HCT116 (cell line): ENCODE results near the gene STIMATE. TPM values are rescaled to one million over a fixed set of nuclear protein-coding genes. Genes with fewer than 3 reads are reported as not detected.

Source experiments
- ATAC-seq: fragments of 200-7000 bp; cut with Tn5 transposase; 2 replicates; pipeline ENCODE4 v1.9.1; 2020; ENCODE audit warnings: mild to moderate bottlenecking, moderate library complexity
- BruUV-seq: library from RNA; stranded (reverse); fragments of 400-500 nt; replicated peaks from 2 replicates; lab custom pipeline; 2021; lab: Mats Ljungman, UMichigan
- CTCF ChIA-PET: fragments of 300-600 bp; sonication (Branson Sonifier 250); formaldehyde crosslinking; loops from one replicate; lab custom pipeline; 2021; ENCODE audit warnings: antibody characterized with exemption; lab: Charles Lee
- POLR2A ChIA-PET: fragments of 300-600, 350-600 bp; sonication (Branson Sonifier 250); formaldehyde crosslinking; loops from one replicate; lab custom pipeline; 2021; ENCODE audit warnings: antibody characterized with exemption; lab: Charles Lee
- RAD21 ChIA-PET, 2 experiments: fragments of 300-600 bp; sonication (Branson Sonifier 250); formaldehyde crosslinking; loops; one replicate each; lab custom pipeline; 2023; ENCODE audit warnings: low total read pairs in 2 of 2; ENCODE audit not compliant: uncharacterized antibody in 2 of 2, unreplicated experiment in 2 of 2, low non-redundant PET in 1 of 2; lab: Charles Lee
- DNase-seq: peaks from one replicate; pipeline ENCODE4 v3.0.0-alpha.2; 2010; ENCODE audit warnings: low read depth, low spot score
- H2AFZ ChIP-seq: fragments of 200-600 bp; shearing (Covaris generic), sonication (generic); 2 replicates; pipeline ENCODE4 v1.6.1; 2017; ENCODE audit warnings: low read depth, mixed run types, mixed read lengths, antibody characterized with exemption, low read length; ENCODE audit not compliant: poor library complexity, severe bottlenecking
- H3K27ac ChIP-seq: 2 replicates; pipeline ENCODE4 v1.5.1; 2012; ENCODE audit warnings: low read depth, low read length
- H3K27me3 ChIP-seq: fragments of 200-600 bp; sonication (generic); 2 replicates; pipeline ENCODE4 v1.6.1; 2016; ENCODE audit warnings: mixed run types, low read length, mixed read lengths; ENCODE audit not compliant: insufficient read depth
- H3K36me3 ChIP-seq, 2 experiments: fragments of 200-500 bp in 1 of 2; fragments of 200-600 bp in 1 of 2; sonication (Bioruptor generic) in 1 of 2; sonication (generic) in 1 of 2; 2 replicates each; pipeline versions ENCODE4 v1.5.1 to v1.6.1; 2014 to 2016; ENCODE audit warnings: low read length in 2 of 2, inconsistent platforms in 1 of 2, mixed read lengths in 1 of 2, mixed run types in 1 of 2; ENCODE audit not compliant: insufficient read depth in 2 of 2, control insufficient read depth in 1 of 2
- H3K4me1 ChIP-seq, 2 experiments: fragments of 200-600 bp in 1 of 2; sonication (generic) in 1 of 2; 2 replicates each; pipeline versions ENCODE4 v1.5.1 to v1.6.1; 2012 to 2017; ENCODE audit warnings: low read length in 2 of 2, inconsistent platforms in 1 of 2, mild to moderate bottlenecking in 1 of 2, mixed read lengths in 1 of 2, mixed run types in 1 of 2, moderate library complexity in 1 of 2; ENCODE audit not compliant: insufficient read depth in 2 of 2, control insufficient read depth in 1 of 2
- H3K4me2 ChIP-seq: fragments of 200-600 bp; sonication (generic); 2 replicates; pipeline ENCODE4 v1.6.1; 2017; ENCODE audit warnings: mixed run types, low read length, mixed read lengths
- H3K4me3 ChIP-seq, 2 experiments: fragments of 200-600 bp in 1 of 2; sonication (generic) in 1 of 2; replicated peaks in 1 of 2; 2 replicates each; pipeline ENCODE4 v1.5.1; 2011 to 2016; ENCODE audit warnings: low read length in 2 of 2, control low read depth in 1 of 2, low read depth in 1 of 2, mild to moderate bottlenecking in 1 of 2, mixed read lengths in 1 of 2, mixed run types in 1 of 2
- H3K79me2 ChIP-seq: fragments of 200-600 bp; sonication (generic); 2 replicates; pipeline ENCODE4 v1.6.1; 2017; ENCODE audit warnings: mild to moderate bottlenecking, mixed run types, low read length, moderate library complexity, mixed read lengths; ENCODE audit not compliant: insufficient read depth
- H3K9ac ChIP-seq: fragments of 200-600 bp; sonication (generic); 2 replicates; pipeline ENCODE4 v1.6.1; 2016; ENCODE audit warnings: low read length, mixed read lengths
- H3K9me2 ChIP-seq: fragments of 200-600 bp; sonication (generic), shearing (Covaris generic); 2 replicates; pipeline ENCODE4 v1.6.1; 2017; ENCODE audit warnings: mixed run types, mild to moderate bottlenecking, moderate library complexity; ENCODE audit not compliant: insufficient read depth
- H3K9me3 ChIP-seq, 2 experiments: fragments of 200-500 bp in 1 of 2; fragments of 200-600 bp in 1 of 2; sonication (Bioruptor generic) in 1 of 2; sonication (generic) in 1 of 2; 2 replicates each; pipeline ENCODE4 v1.6.1; 2014 to 2017; ENCODE audit warnings: low read length in 2 of 2, mixed read lengths in 2 of 2, inconsistent platforms in 1 of 2, low read depth in 1 of 2, mild to moderate bottlenecking in 1 of 2, mixed run types in 1 of 2, moderate library complexity in 1 of 2; ENCODE audit not compliant: control insufficient read depth in 1 of 2, insufficient read depth in 1 of 2
- H4K20me1 ChIP-seq: fragments of 200-600 bp; sonication (generic), shearing (Covaris generic); 2 replicates; pipeline ENCODE4 v1.6.1; 2017; ENCODE audit warnings: mixed run types, mild to moderate bottlenecking, moderate library complexity; ENCODE audit not compliant: insufficient read depth
- CBX3 ChIP-seq: IDR thresholded peaks from 2 replicates; pipeline ENCODE4 v1.6.1; 2012; ENCODE audit warnings: low read depth
- EGR1 ChIP-seq: IDR thresholded peaks from 2 replicates; pipeline ENCODE4 v1.6.1; 2012; ENCODE audit warnings: low read depth
- ELF1 ChIP-seq: IDR thresholded peaks from 2 replicates; pipeline ENCODE4 v1.6.1; 2012; ENCODE audit warnings: low read depth, borderline replicate concordance
- EZH2phosphoT487 ChIP-seq: fragments of 200-600 bp; IDR thresholded peaks from 2 replicates; pipeline ENCODE4 v1.6.1; 2018; ENCODE audit warnings: antibody characterized with exemption, borderline replicate concordance
- FOSL1 ChIP-seq: IDR thresholded peaks from 2 replicates; pipeline ENCODE4 v1.6.1; 2012; ENCODE audit warnings: low read depth
- POLR2A ChIP-seq: IDR thresholded peaks from 2 replicates; pipeline ENCODE4 v1.7.0; 2011; ENCODE audit warnings: borderline replicate concordance; ENCODE audit not compliant: insufficient read depth, insufficient read length; ENCODE audit errors: extremely low read depth
- POLR2AphosphoS5 ChIP-seq: IDR thresholded peaks from 2 replicates; pipeline ENCODE4 v1.6.1; 2011; ENCODE audit warnings: mild to moderate bottlenecking, low read depth, low read length, moderate library complexity
- RAD21 ChIP-seq: IDR thresholded peaks from 2 replicates; pipeline ENCODE4 v1.6.1; 2012; ENCODE audit warnings: low read depth, mild to moderate bottlenecking
- YY1 ChIP-seq: IDR thresholded peaks from 2 replicates; pipeline ENCODE4 v1.6.1; 2011; ENCODE audit warnings: low read length, low read depth, moderate library complexity, mild to moderate bottlenecking; ENCODE audit not compliant: insufficient replicate concordance; ENCODE audit errors: extremely low read depth
- ZFX ChIP-seq: fragments of 450-650 bp; IDR thresholded peaks from 2 replicates; pipeline ENCODE4 v1.6.1; 2017
- intact Hi-C: fragments of 100-400 bp; cut with micrococcal nuclease; formaldehyde crosslinking; loops from 2 replicates; pipeline ENCODE4 v1.10.0; 2022
- total RNA-seq: library from RNA; stranded (reverse); gene quantifications from one replicate; pipeline ENCODE4 v1.2.1, GENCODE V29; 2021; ENCODE audit not compliant: unreplicated experiment
- TF ChIP-seq, protein P1 (sequence below): IDR thresholded peaks from 2 replicates; pipeline ENCODE4 v1.6.1; 2012
- TF ChIP-seq, protein P2 (sequence below): IDR thresholded peaks from 2 replicates; pipeline ENCODE4 v1.6.1; 2011; ENCODE audit warnings: mild to moderate bottlenecking, low read length, moderate library complexity; ENCODE audit not compliant: insufficient replicate concordance; ENCODE audit errors: extremely low read depth
- TF ChIP-seq, protein P3 (sequence below), 3 experiments: fragments of 200-600 bp in 1 of 3; sonication (generic) in 1 of 3; IDR thresholded peaks in 2 of 3; conservative IDR thresholded peaks in 1 of 3; 2 replicates each; pipeline ENCODE4 v1.5.1; 2012 to 2017; ENCODE audit warnings: low read depth in 2 of 3, low read length in 2 of 3, antibody characterized with exemption in 1 of 3, borderline replicate concordance in 1 of 3, control low read depth in 1 of 3, mild to moderate bottlenecking in 1 of 3, mixed read lengths in 1 of 3, mixed run types in 1 of 3, moderate library complexity in 1 of 3; ENCODE audit not compliant: insufficient read depth in 1 of 3

The STIMATE gene
- total RNA-seq, 1 experiment from 2014 or later = 20.2 TPM

DNA sequence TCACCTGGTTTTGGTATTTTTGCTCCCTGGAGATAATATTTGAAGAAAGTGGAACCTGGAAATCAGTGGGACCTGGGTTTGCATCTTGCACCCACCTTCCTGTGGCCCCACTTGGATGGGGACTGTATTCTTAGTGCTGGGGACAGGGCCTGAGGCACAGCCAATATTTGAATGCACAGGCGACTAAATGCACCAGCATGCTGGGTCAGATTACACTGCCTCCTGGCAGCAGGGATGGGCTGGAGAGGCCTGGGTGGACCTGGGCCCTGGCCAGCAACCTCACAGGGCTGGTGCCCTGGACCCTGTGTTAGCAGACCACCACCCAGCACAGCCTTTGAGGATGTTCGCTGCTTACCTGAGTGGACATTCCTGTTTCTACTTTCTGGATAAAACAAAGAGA lies 77.4 kb downstream of the STIMATE start:
- no peak for TF ChIP-seq RAD21
- no peak for TF ChIP-seq CBX3
- TF ChIP-seq POLR2A = no peak
- TF ChIP-seq, protein P1, sequence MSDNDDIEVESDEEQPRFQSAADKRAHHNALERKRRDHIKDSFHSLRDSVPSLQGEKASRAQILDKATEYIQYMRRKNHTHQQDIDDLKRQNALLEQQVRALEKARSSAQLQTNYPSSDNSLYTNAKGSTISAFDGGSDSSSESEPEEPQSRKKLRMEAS = no peak
- no peak for TF ChIP-seq EZH2phosphoT487
- no peak for TF ChIP-seq EGR1
- no peak for TF ChIP-seq POLR2AphosphoS5
- TF ChIP-seq, protein P2, sequence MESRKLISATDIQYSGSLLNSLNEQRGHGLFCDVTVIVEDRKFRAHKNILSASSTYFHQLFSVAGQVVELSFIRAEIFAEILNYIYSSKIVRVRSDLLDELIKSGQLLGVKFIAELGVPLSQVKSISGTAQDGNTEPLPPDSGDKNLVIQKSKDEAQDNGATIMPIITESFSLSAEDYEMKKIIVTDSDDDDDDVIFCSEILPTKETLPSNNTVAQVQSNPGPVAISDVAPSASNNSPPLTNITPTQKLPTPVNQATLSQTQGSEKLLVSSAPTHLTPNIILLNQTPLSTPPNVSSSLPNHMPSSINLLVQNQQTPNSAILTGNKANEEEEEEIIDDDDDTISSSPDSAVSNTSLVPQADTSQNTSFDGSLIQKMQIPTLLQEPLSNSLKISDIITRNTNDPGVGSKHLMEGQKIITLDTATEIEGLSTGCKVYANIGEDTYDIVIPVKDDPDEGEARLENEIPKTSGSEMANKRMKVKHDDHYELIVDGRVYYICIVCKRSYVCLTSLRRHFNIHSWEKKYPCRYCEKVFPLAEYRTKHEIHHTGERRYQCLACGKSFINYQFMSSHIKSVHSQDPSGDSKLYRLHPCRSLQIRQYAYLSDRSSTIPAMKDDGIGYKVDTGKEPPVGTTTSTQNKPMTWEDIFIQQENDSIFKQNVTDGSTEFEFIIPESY = no peak
- TF ChIP-seq ELF1 = no peak
- TF ChIP-seq FOSL1 = no peak
- no peak for TF ChIP-seq YY1
- no peak for TF ChIP-seq ZFX
- TF ChIP-seq, protein P3, sequence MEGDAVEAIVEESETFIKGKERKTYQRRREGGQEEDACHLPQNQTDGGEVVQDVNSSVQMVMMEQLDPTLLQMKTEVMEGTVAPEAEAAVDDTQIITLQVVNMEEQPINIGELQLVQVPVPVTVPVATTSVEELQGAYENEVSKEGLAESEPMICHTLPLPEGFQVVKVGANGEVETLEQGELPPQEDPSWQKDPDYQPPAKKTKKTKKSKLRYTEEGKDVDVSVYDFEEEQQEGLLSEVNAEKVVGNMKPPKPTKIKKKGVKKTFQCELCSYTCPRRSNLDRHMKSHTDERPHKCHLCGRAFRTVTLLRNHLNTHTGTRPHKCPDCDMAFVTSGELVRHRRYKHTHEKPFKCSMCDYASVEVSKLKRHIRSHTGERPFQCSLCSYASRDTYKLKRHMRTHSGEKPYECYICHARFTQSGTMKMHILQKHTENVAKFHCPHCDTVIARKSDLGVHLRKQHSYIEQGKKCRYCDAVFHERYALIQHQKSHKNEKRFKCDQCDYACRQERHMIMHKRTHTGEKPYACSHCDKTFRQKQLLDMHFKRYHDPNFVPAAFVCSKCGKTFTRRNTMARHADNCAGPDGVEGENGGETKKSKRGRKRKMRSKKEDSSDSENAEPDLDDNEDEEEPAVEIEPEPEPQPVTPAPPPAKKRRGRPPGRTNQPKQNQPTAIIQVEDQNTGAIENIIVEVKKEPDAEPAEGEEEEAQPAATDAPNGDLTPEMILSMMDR (IDR thresholded peaks at IDR 0.05 in 2 of 3, conservative IDR thresholded peaks at IDR 0.05 in 1 of 3; ENCODE audit: borderline replicate concordance in 1 of 3, insufficient read depth in 1 of 3, low read depth in 2 of 3, low read length in 2 of 3) = no peak
- ChIA-PET CTCF (interaction anchor here (1.2 to 2.0 kb wide), 2 partner anchors 13 to 77 kb away, joined by 3 to 5 read pairs; no protein-coding TSS in a partner anchor), POLR2A (no interaction called here), RAD21 (interaction anchor here in 1 of 2 experiments (1.2 kb wide), 1 partner anchor 12 kb away, joined by 3 read pairs; no protein-coding TSS in a partner anchor)
- no peak overlapping the region for H2AFZ ChIP-seq
- no peak overlapping the region for H3K4me2 ChIP-seq
- H3K4me1 ChIP-seq = peaks cover 0 to 6% of the 10 kb centered on the region in 2 experiments; a peak in 1 of 4 replicates
- no peaks in the 10 kb centered on the region for H3K9me2 ChIP-seq
- no peaks in the 10 kb centered on the region for H3K79me2 ChIP-seq
- H4K20me1 ChIP-seq = no peaks in the 10 kb centered on the region
- no peak overlapping the region for H3K27ac ChIP-seq
- DNase-seq (no peak), ATAC-seq (no peak)
- H3K9ac ChIP-seq = no peak overlapping the region
- no peaks in the 10 kb centered on the region for H3K36me3 ChIP-seq
- H3K4me3 ChIP-seq = no peak overlapping the region
- intact Hi-C loops = loop anchor here (2.0 kb wide), 1 partner anchor 77 kb away; no protein-coding TSS in a partner anchor
- BruUV-seq = no TSS peak
- H3K9me3 ChIP-seq = no peaks in the 10 kb centered on the region
- no peaks in the 10 kb centered on the region for H3K27me3 ChIP-seq
